GM13976 (cell line): ENCODE measurements around the gene TRAPPC5.

Source experiments
- DNase-seq: peaks from one replicate; pipeline ENCODE4 v3.0.0; 2012; ENCODE audit warnings: low spot score
- in situ Hi-C: fragments of 300-500 bp; cut with MboI; formaldehyde crosslinking; loops from one replicate; pipeline ENCODE4 v1.12.0; 2022; ENCODE audit warnings: low sequenced_read_pairs, mixed read lengths, inconsistent platforms; ENCODE audit not compliant: unreplicated experiment
- TF ChIP-seq, protein P1 (sequence below): IDR thresholded peaks from 2 replicates; pipeline ENCODE4 v1.5.1; 2012; ENCODE audit warnings: borderline replicate concordance, mild to moderate bottlenecking; ENCODE audit not compliant: insufficient read depth; ENCODE audit errors: extremely low read depth, missing control alignments, control extremely low read depth

The TRAPPC5 gene

DNA sequence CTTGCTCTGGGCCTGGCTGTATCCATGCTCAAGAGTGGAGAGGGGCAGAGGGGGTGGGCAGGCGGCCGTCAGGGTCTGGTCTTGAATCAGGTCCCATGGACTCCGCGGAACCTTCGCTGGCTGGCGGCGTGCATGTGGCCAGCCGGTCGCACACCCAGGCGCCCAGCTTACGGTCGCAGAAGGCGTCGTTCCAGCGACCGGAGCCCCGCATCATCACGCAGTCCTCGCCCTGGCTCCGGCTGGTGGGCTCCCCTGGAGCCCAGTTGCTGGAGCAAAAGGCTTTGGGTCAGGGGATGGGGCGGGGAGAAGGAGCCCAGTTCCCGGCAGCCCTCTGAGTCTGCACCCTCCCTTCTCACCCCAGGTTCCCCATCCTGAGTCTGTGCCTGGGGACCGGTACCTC is 8.5 kb downstream of the TRAPPC5 start:
- in situ Hi-C loops = no loop called here
- TF ChIP-seq, protein P1, sequence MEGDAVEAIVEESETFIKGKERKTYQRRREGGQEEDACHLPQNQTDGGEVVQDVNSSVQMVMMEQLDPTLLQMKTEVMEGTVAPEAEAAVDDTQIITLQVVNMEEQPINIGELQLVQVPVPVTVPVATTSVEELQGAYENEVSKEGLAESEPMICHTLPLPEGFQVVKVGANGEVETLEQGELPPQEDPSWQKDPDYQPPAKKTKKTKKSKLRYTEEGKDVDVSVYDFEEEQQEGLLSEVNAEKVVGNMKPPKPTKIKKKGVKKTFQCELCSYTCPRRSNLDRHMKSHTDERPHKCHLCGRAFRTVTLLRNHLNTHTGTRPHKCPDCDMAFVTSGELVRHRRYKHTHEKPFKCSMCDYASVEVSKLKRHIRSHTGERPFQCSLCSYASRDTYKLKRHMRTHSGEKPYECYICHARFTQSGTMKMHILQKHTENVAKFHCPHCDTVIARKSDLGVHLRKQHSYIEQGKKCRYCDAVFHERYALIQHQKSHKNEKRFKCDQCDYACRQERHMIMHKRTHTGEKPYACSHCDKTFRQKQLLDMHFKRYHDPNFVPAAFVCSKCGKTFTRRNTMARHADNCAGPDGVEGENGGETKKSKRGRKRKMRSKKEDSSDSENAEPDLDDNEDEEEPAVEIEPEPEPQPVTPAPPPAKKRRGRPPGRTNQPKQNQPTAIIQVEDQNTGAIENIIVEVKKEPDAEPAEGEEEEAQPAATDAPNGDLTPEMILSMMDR = no peak
- DNase-seq = no peak

GRCh38 chr19:7690779-7691258 is 10.2 kb downstream of the TRAPPC5 start:
- no peak for DNase-seq
- in situ Hi-C loops = no loop called here
- TF ChIP-seq, protein P1 = no peak

GRCh38 chr19:7691497-7691896 is 10.9 kb downstream of the TRAPPC5 start:
- in situ Hi-C loops = no loop called here
- TF ChIP-seq, protein P1 = no peak
- no peak for DNase-seq

DNA sequence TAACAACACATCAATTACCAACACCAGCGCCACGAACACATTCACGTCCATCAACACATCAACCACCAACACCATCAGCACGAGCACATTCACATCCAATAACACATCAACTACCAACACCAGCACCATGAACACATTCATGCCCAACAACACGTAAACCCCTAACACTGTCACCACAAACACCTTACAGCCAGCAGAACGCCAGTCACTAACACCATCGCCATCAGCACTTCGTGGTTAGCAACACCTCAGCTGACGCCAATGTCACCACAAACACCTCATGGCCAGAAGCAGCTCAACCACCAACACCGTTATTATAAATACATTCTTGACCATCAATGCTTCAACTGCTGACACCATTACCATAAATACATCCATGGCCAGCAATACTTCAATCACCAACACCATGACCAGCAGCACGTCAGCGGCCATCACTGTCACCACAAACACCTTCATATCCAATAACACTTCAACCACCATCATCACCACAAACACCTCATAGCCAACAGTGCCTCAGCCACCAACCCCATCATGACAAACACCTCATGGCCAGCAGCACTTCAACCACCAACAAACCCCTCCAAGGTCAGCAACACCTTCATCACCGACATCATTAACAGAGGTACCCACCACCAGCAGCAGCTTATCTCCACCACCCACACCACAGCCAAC is 11.9 kb downstream of the TRAPPC5 start:
- TF ChIP-seq, protein P1 = no peak
- in situ Hi-C loops = no loop called here
- DNase-seq = no peak

DNA sequence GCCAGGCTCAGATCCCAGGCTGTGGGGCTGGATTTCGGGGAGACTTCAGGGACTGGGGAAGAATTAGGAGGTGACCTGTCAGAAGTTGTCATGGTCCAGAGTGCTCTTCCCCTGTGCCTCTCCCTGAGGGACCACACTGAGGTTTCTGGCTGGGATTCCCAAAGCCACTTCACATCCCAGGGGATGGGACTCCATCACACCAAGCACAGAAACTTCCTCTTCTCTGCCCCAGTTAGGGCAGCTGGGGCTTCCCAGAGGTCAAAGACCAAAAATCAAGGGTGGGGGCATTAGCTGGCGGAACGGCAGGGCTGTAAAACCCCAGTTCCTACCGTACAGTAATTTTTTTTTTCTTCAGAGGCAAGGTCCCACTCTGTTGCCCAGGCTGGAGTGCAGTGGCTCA is 13.9 kb downstream of the TRAPPC5 start:
- in situ Hi-C loops = no loop called here
- TF ChIP-seq, protein P1 = no peak

GRCh38 chr19:7697721-7698287 is 17.2 kb downstream of the TRAPPC5 start:
- TF ChIP-seq, protein P1 = no peak
- in situ Hi-C loops = no loop called here
- DNase-seq = no peak

More for the DNA sequence above, 13.9 kb downstream of the TRAPPC5 start:
- no peak for DNase-seq

- TF ChIP-seq, protein P1 = no peak
- in situ Hi-C loops = no loop called here
- no peak for DNase-seq
These were observed 17.9 kb downstream of the TRAPPC5 start for GRCh38 chr19:7698583-7698982.
